BLaER1 (cell line): ENCODE data around the gene GDNF.
"Not testable (repeated sequence)": the region's sequence is repeated elsewhere in the genome, so short reads cannot be mapped to it uniquely, and the experiment has no call there.

ENCODE experiments used
- H3K27ac ChIP-seq: shearing (Covaris generic); formaldehyde crosslinking; 2 replicates; pipeline ENCODE4 v1.8.1; 2022
- H3K27me3 ChIP-seq: shearing (Covaris generic); formaldehyde crosslinking; 2 replicates; pipeline ENCODE4 v1.8.1; 2022
- H3K36me3 ChIP-seq: shearing (Covaris generic); formaldehyde crosslinking; 2 replicates; pipeline ENCODE4 v1.8.1; 2022
- H3K4me1 ChIP-seq: shearing (Covaris generic); formaldehyde crosslinking; 2 replicates; pipeline ENCODE4 v1.8.1; 2022
- H3K4me2 ChIP-seq: shearing (Covaris generic); formaldehyde crosslinking; 2 replicates; pipeline ENCODE4 v1.8.1; 2022
- H3K4me3 ChIP-seq: shearing (Covaris generic); formaldehyde crosslinking; 2 replicates; pipeline ENCODE4 v1.8.1; 2022
- H3K9ac ChIP-seq: shearing (Covaris generic); formaldehyde crosslinking; 2 replicates; pipeline ENCODE4 v1.8.1; 2022
- H3K9me3 ChIP-seq: shearing (Covaris generic); formaldehyde crosslinking; 2 replicates; pipeline ENCODE4 v1.8.1; 2022
- H4K20me1 ChIP-seq: shearing (Covaris generic); formaldehyde crosslinking; 2 replicates; pipeline ENCODE4 v1.8.1; 2022
- Cebpa-rat ChIP-seq: shearing (Covaris generic); IDR thresholded peaks from 2 replicates; pipeline ENCODE4 v1.8.1; 2022

Gene GDNF

DNA sequence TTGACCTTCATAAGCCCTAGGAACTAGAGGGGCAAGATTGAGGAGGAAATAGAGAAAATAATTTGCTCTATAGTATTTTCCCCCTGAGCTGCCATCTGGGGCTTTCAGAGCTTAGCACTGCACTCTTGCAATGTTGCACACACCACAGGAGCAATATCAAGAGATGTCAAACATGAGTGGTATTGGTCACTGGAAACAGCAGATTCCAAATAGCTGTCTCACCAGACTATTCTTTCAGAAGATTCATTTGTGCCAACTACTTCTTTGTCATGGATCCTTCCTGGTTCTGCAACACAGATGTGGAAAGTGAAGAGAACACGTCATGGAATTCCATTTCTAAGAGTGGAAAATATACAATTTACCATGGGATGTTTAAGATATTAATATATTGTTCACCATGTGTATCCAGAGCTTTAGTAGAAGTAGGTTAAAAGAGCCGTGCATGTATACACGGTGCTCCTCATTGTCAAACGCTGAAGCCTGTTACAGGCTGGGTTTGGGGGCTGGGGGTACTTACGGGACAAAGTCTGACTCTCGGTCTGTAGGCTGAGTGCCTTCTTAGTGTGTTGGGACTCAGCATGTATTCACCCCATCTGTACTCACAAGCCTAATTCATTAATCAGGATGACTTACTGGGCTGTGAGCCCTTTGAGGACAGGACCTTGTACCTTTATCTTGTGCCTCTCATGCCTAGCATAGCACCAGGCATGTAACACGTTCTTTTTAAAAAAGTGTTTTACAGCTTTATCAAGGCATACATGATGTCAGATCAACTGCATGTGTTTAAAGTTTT, 31.4 kb upstream of the GDNF start:
- no peak overlapping the region for H3K4me2 ChIP-seq
- no peak overlapping the region for H3K9ac ChIP-seq
- no peaks in the 10 kb centered on the region for H4K20me1 ChIP-seq
- no peaks in the 10 kb centered on the region for H3K4me1 ChIP-seq
- no peaks in the 10 kb centered on the region for H3K27me3 ChIP-seq
- no peaks in the 10 kb centered on the region for H3K36me3 ChIP-seq
- no peak for TF ChIP-seq Cebpa-rat
- no peak overlapping the region for H3K4me3 ChIP-seq
- no peak overlapping the region for H3K27ac ChIP-seq
- H3K9me3 ChIP-seq = no peaks in the 10 kb centered on the region; the same call in 1 of the 2 replicates

- no peak overlapping the region for H3K27ac ChIP-seq
- TF ChIP-seq Cebpa-rat = no peak
Measured at GRCh38 chr5:37869216-37869615, 29.4 kb upstream of the GDNF start.

GRCh38 chr5:37867654-37868053, 27.8 kb upstream of the GDNF start:
- Histone ChIP-seq H3K4me1 (no peaks in the 10 kb centered on the region), H4K20me1 (no peaks in the 10 kb centered on the region), H3K27ac (no peak overlapping the region), H3K9ac (no peak overlapping the region), H3K4me2 (no peak overlapping the region), H3K9me3 (no peaks in the 10 kb centered on the region; the same call in 1 of the 2 replicates), H3K36me3 (no peaks in the 10 kb centered on the region), H3K4me3 (no peak overlapping the region), H3K27me3 (no peaks in the 10 kb centered on the region)
- TF ChIP-seq Cebpa-rat = no peak

More at GRCh38 chr5:37869216-37869615, 29.4 kb upstream of the GDNF start:
- Histone ChIP-seq H3K9ac (no peak overlapping the region), H3K4me1 (no peaks in the 10 kb centered on the region), H3K4me2 (no peak overlapping the region), H3K27me3 (no peaks in the 10 kb centered on the region), H3K36me3 (no peaks in the 10 kb centered on the region), H3K9me3 (no peaks in the 10 kb centered on the region; the same call in 1 of the 2 replicates), H4K20me1 (no peaks in the 10 kb centered on the region), H3K4me3 (no peak overlapping the region)

GRCh38 chr5:37862907-37863306, 23.1 kb upstream of the GDNF start:
- H3K4me3 ChIP-seq, H3K9me3 ChIP-seq, H3K4me2 ChIP-seq, H3K9ac ChIP-seq, H3K36me3 ChIP-seq, H4K20me1 ChIP-seq, H3K27me3 ChIP-seq, H3K4me1 ChIP-seq, H3K27ac ChIP-seq: not testable (repeated sequence)

- peaks cover 7% of the 10 kb centered on the region; the same call in 1 of the 2 replicates for H3K4me1 ChIP-seq
- peaks cover under 1% of the 10 kb centered on the region for H3K9me3 ChIP-seq
- no peak overlapping the region for H3K4me3 ChIP-seq
- H3K4me2 ChIP-seq = peak overlapping the region; percentile 19; the same call in 1 of the 2 replicates
- H3K27ac ChIP-seq = no peak overlapping the region
- H3K9ac ChIP-seq = no peak overlapping the region
- H4K20me1 ChIP-seq = no peaks in the 10 kb centered on the region
- TF ChIP-seq Cebpa-rat = no peak
- H3K36me3 ChIP-seq = no peaks in the 10 kb centered on the region
- no peaks in the 10 kb centered on the region for H3K27me3 ChIP-seq
Measured at GRCh38 chr5:37860206-37860605, 20.4 kb upstream of the GDNF start.

DNA sequence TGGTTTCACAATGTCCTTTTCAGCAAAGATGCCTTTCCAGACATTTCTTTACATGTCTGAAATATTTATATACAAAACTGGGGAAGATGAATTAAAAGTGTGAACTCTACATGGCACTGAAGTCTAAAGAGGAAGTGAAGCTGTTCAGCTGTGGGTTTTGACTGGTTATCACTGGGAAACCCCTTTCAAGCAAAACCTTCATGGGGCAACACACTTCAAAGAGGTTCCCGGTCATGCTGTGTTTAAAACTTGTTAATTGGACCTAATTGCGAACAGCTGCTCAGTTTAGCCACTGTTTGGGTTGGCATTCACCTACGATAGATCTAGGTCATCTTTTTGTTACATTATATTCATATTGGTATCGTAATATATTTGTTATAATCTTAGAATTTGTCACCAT, 20.0 kb upstream of the GDNF start:
- peaks cover 7% of the 10 kb centered on the region; the same call in 1 of the 2 replicates for H3K4me1 ChIP-seq
- H4K20me1 ChIP-seq = no peaks in the 10 kb centered on the region
- no peaks in the 10 kb centered on the region for H3K36me3 ChIP-seq
- no peak overlapping the region for H3K9ac ChIP-seq
- no peak overlapping the region for H3K27ac ChIP-seq
- peak overlapping the region; percentile 19 for H3K4me2 ChIP-seq
- no peak overlapping the region for H3K4me3 ChIP-seq
- no peak for TF ChIP-seq Cebpa-rat
- no peaks in the 10 kb centered on the region for H3K27me3 ChIP-seq
- peaks cover 5% of the 10 kb centered on the region for H3K9me3 ChIP-seq

DNA sequence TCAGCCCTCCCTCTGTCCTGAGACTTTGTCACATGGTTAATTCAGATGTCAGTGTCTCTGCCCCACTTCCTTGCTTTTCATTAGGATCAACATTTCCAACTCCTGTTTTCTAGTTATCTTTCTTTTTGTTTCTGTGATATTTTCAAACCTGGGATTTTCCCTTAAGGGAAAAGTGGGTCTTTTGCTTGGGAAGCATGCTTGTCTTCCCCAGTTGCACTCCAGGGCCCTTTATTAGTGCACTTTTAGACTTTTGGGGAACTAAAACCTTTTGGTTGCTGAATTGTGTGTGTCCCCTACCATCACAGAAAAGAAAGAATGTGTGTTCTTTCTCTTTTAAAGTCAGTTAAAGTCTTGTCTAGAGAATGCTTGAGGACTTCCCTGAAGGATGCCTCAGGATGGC, 18.4 kb upstream of the GDNF start:
- TF ChIP-seq Cebpa-rat = no peak
- Histone ChIP-seq H3K27ac (no peak overlapping the region), H3K36me3 (no peaks in the 10 kb centered on the region), H3K4me3 (no peak overlapping the region), H3K9me3 (peaks cover 5% of the 10 kb centered on the region), H3K9ac (no peak overlapping the region), H3K27me3 (no peaks in the 10 kb centered on the region), H3K4me1 (peaks cover 7% of the 10 kb centered on the region; the same call in 1 of the 2 replicates), H4K20me1 (no peaks in the 10 kb centered on the region), H3K4me2 (no peak overlapping the region)

DNA sequence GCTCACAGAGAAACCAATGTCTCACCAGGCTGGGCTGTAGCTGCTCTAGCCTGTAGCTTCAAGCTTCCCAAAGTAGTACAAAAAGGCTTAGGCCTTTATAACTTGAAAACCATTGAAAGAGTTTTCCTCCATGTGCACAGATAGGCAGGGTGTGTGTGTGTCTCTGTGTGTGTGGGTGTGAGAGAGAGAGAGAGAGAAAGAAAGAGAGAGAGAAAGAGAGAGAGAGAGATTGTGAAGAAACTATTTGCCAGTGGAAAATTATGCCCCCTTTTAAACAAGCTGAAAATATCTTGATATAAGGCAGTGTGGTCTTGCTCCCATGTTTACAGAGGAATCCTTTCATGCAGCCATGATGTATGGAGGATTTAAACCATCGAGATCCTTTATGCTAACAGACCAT, 17.9 kb upstream of the GDNF start:
- Histone ChIP-seq H4K20me1 (no peaks in the 10 kb centered on the region), H3K27ac (no peak overlapping the region), H3K9ac (no peak overlapping the region), H3K9me3 (peaks cover 5% of the 10 kb centered on the region), H3K4me3 (no peak overlapping the region), H3K4me1 (peaks cover 7% of the 10 kb centered on the region; the same call in 1 of the 2 replicates), H3K27me3 (no peaks in the 10 kb centered on the region), H3K4me2 (no peak overlapping the region), H3K36me3 (no peaks in the 10 kb centered on the region)
- no peak for TF ChIP-seq Cebpa-rat

- Histone ChIP-seq H3K36me3 (no peaks in the 10 kb centered on the region), H3K9ac (no peak overlapping the region), H3K27ac (no peak overlapping the region), H3K4me2 (no peak overlapping the region), H3K4me1 (peaks cover 12% of the 10 kb centered on the region), H4K20me1 (no peaks in the 10 kb centered on the region), H3K9me3 (peaks cover 5% of the 10 kb centered on the region), H3K27me3 (no peaks in the 10 kb centered on the region), H3K4me3 (no peak overlapping the region)
- TF ChIP-seq Cebpa-rat = no peak
Measured at GRCh38 chr5:37855438-37855837, 15.6 kb upstream of the GDNF start.

DNA sequence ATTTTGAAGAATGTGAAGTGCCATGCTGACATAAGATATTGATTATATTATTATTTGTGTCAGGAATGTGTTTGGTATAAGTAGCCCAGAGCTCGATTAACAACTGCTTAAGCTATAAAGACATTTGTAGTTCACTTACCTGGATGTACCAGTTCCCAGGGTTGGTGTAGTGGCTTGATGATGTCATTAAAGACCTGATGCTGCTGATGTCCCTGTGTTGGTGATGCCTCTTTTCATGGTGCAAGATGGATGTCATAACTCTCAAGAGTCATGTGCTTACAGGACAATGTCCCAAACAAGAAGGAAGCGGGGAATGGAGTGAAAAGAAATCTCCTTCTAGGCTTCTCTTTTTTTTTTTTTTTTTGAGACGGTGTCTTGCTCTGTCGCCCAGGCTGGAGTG, 11.5 kb upstream of the GDNF start:
- Histone ChIP-seq H3K4me1 (peaks cover 39% of the 10 kb centered on the region), H3K27ac (no peak overlapping the region), H3K4me2 (no peak overlapping the region), H3K27me3 (no peaks in the 10 kb centered on the region), H3K4me3 (no peak overlapping the region), H3K36me3 (no peaks in the 10 kb centered on the region), H3K9ac (no peak overlapping the region), H3K9me3 (peaks cover 5% of the 10 kb centered on the region), H4K20me1 (no peaks in the 10 kb centered on the region)
- TF ChIP-seq Cebpa-rat = no peak
